Measurements from ENCODE around the gene KCTD7.

DNA sequence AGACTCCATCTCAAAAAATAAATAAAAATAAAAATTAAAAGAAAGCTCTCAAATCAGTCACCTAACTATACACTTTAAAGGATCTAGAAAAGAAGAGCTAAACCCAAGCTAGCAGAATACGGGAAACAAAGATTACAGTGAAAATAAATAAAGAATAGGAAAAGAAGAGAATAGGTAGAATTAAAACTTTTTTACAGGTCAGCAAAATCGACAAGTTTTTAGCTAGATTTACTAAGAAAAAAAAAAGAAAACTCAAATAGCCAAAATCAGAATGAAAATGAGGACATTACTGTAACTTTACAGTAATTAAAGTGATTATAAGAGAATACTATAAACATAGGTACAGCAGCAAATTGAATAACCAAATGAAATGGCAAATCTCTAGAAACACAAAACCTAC is 60.4 kb downstream of the KCTD7 start:
- TF ChIP-seq, protein P1, sequence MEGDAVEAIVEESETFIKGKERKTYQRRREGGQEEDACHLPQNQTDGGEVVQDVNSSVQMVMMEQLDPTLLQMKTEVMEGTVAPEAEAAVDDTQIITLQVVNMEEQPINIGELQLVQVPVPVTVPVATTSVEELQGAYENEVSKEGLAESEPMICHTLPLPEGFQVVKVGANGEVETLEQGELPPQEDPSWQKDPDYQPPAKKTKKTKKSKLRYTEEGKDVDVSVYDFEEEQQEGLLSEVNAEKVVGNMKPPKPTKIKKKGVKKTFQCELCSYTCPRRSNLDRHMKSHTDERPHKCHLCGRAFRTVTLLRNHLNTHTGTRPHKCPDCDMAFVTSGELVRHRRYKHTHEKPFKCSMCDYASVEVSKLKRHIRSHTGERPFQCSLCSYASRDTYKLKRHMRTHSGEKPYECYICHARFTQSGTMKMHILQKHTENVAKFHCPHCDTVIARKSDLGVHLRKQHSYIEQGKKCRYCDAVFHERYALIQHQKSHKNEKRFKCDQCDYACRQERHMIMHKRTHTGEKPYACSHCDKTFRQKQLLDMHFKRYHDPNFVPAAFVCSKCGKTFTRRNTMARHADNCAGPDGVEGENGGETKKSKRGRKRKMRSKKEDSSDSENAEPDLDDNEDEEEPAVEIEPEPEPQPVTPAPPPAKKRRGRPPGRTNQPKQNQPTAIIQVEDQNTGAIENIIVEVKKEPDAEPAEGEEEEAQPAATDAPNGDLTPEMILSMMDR (IDR thresholded peaks at IDR 0.05 in 2 of 3, conservative IDR thresholded peaks at IDR 0.05 in 1 of 3; ENCODE audit: control insufficient read depth in 2 of 3, extremely low read depth in 1 of 3, insufficient read depth in 1 of 3, low read depth in 3 of 3, low read length in 3 of 3): no peak
- TF ChIP-seq CEBPB (IDR thresholded peaks at IDR 0.05; ENCODE audit: borderline replicate concordance in 1 of 2, low read depth in 2 of 2, low read length in 2 of 2): no peak
- TF ChIP-seq POLR2A (IDR thresholded peaks at IDR 0.05; ENCODE audit: low read depth, low read length): no peak
- no peak for TF ChIP-seq NRF1 (conservative IDR thresholded peaks at IDR 0.05; ENCODE audit: low read depth, low read length)
